ENCODE measurements around the gene OR10P1.
A peak's percentile ranks its signal among the peaks of the same experiment; 100 is the strongest.

Gene OR10P1

DNA sequence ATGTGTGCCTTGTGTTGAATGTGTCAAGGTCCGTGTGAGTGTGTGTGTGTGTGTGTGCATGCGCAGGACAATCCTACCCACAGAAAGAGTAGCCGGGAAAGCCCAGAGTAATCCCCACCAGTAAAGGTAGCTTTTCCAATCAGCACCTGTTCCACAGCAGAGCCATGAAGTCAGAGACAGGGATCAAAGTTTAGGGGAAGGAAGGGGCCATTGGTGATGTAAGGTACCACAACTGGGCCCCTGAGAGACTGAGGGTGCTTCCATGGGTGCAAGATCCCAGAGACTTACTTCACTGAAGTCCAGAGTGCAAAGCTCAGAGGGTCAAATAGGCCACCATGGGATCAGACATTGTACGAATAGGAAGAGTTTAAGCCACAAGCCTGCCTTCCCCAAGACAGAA lies 20.5 kb downstream of the OR10P1 start:
- in situ Hi-C loops (cut with MboI; ENCODE audit: low pct_unique_long_range_greater_than_20kb, low sequenced_read_pairs, unreplicated experiment) = no loop called here
- DNase-seq (ENCODE audit: low spot score) = no peak
- TF ChIP-seq, protein P1, sequence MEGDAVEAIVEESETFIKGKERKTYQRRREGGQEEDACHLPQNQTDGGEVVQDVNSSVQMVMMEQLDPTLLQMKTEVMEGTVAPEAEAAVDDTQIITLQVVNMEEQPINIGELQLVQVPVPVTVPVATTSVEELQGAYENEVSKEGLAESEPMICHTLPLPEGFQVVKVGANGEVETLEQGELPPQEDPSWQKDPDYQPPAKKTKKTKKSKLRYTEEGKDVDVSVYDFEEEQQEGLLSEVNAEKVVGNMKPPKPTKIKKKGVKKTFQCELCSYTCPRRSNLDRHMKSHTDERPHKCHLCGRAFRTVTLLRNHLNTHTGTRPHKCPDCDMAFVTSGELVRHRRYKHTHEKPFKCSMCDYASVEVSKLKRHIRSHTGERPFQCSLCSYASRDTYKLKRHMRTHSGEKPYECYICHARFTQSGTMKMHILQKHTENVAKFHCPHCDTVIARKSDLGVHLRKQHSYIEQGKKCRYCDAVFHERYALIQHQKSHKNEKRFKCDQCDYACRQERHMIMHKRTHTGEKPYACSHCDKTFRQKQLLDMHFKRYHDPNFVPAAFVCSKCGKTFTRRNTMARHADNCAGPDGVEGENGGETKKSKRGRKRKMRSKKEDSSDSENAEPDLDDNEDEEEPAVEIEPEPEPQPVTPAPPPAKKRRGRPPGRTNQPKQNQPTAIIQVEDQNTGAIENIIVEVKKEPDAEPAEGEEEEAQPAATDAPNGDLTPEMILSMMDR (IDR thresholded peaks at IDR 0.05; ENCODE audit: extremely low read depth, insufficient read depth, missing control alignments) = no peak

DNA sequence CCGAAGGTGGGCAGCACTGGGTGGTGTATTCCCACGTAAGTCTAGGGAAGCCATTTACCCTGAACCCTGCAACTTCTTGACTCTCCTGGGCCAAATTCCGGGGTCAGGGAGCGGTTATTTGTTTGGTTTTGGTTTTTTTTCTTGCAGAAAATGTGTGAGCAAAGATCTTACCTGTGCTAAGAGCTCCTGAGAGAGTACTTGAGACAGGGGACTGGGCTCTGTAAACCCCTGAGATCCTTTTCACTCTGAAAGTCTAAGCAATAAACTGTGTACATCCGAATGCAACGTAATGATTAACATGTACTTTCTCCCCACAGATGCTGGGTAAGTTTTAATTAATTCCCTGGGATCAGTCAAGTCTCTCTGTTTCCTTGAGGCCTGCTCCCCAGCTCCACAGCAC lies 21.5 kb downstream of the OR10P1 start:
- in situ Hi-C loops (cut with MboI; ENCODE audit: low pct_unique_long_range_greater_than_20kb, low sequenced_read_pairs, unreplicated experiment) = no loop called here
- TF ChIP-seq, protein P1 (IDR thresholded peaks at IDR 0.05; ENCODE audit: extremely low read depth, insufficient read depth, missing control alignments) = no peak
- DNase-seq (ENCODE audit: low spot score) = no peak

DNA sequence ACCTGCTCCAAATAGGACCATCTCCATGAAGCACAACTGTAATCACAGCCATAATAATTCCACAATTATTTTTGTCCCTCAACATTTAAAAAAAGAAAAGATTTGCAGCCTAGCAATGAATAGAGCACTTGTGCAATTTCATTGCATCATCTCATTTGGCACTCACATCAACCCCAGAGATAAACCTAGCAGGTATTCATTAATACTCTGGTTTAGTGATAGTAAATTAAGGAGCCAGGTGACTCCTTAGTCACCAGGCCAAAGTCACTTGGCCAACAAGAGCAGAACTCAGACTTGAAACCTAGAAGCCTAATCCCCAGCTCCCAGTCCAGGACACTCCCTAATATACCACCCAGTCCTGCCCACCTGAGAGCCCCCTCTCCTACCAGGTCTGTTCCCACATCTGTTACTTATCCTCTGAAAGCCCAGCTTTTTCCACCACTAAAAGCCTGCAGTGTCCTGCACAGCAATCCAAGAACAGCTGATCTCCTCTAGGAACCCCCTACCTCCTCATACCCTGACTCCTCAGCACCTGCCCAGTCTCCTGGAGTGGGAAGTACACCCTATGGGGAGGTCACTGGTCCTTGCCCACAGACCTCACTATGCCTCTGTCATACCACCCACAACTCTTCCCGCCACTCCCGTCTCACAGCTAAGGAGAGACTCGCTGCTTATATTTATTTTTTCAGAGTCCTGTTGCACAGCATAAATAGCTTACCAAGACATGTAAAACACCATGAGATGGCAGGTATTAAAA lies 22.1 kb downstream of the OR10P1 start:
- no peak for DNase-seq (ENCODE audit: low spot score)

DNA sequence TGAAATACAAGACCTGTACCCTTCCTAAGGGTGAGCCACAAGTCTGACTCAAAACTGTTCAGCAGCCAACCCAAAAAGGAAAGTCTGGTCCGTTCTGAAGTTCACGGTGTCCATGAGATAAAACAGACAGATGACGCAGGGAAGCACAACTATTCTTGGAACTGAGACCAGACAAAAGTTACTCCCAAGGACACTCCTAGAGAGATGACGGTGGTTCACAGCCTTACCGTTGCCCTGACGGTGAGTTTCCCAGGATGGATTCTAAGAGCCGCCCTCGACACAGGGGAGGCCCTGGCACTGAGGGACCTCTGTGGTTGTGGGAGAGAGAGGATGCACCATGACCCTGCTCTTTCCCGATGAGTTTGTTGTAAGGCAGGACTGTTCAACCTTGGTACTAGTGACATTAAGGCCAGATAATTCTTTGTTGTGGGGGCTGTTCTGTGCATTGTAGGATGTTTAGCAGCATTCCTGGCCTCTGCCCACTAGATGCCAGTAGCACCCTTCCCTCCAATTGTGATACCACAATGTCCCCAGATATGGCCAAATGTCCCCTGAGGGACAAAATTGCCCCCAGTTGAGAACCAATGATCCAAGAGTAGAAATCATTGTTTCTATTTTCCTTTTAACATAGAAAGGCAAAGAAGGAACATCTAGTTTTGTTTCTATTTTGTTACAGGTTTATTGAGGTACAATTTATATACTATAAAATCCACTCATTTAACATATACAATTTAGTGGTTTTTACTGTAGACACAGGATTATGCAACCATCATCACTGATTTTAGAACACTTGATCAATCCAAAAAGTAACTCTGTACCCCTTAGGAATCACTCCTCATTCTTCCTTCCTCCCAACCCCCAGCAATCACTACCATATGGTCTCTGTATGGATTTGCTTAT lies 23.0 kb downstream of the OR10P1 start:
- DNase-seq (ENCODE audit: low spot score) = no peak
- in situ Hi-C loops (cut with MboI; ENCODE audit: low pct_unique_long_range_greater_than_20kb, low sequenced_read_pairs, unreplicated experiment) = no loop called here
- TF ChIP-seq, protein P1 (IDR thresholded peaks at IDR 0.05; ENCODE audit: extremely low read depth, insufficient read depth, missing control alignments) = peak; percentile 58

More for the DNA sequence above, 22.1 kb downstream of the OR10P1 start:
- in situ Hi-C loops (cut with MboI; ENCODE audit: low pct_unique_long_range_greater_than_20kb, low sequenced_read_pairs, unreplicated experiment) = no loop called here
- TF ChIP-seq, protein P1 (IDR thresholded peaks at IDR 0.05; ENCODE audit: extremely low read depth, insufficient read depth, missing control alignments) = no peak

DNA sequence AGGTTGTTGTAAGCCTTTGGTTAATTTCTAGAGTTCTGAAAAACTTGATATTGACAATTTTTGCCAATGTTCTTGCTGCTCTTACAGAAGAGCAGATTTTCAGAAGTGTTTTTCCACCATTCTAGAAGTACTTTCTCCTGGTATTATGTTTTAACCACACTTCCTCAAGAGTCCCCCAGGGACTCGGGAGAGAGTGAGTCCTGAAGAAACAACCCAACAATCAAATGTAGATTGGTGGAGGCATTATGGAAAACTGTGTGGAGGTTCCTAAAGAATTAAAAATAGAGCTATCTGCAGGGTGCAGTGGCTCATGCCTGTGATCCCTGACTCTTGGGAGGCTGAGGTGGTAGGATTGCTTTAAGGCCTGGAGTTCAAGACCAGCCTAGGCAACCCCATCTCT lies 26.7 kb downstream of the OR10P1 start:
- no peak for DNase-seq (ENCODE audit: low spot score)
- in situ Hi-C loops (cut with MboI; ENCODE audit: low pct_unique_long_range_greater_than_20kb, low sequenced_read_pairs, unreplicated experiment) = no loop called here
- TF ChIP-seq, protein P1 (IDR thresholded peaks at IDR 0.05; ENCODE audit: extremely low read depth, insufficient read depth, missing control alignments) = no peak

DNA sequence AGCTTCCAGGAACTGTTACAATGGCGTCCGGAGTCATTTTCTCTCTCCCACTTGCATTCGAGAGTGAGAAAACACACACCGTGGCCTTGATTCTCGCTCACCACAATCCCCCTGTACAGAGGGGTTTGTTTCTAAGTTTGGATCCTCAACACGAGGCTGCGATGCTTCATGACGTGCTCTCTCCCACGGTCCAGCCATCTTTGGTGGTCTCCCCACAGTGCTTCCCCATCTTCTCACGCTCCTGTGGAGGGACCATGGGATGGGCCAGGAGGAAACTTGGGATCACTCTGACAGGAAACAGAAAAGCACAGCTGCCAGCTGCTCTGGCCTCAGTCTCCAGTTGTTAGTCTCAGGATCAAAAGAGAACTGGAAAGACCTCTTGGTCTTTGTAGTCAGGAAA lies 28.1 kb downstream of the OR10P1 start:
- TF ChIP-seq, protein P1 (IDR thresholded peaks at IDR 0.05; ENCODE audit: extremely low read depth, insufficient read depth, missing control alignments) = no peak
- in situ Hi-C loops (cut with MboI; ENCODE audit: low pct_unique_long_range_greater_than_20kb, low sequenced_read_pairs, unreplicated experiment) = no loop called here
- no peak for DNase-seq (ENCODE audit: low spot score)

All from GM13977 (cell line).